Globus pallidus (tissue), 1 donor: Measurements from ENCODE around the gene MRPL37.
"Not testable (repeated sequence)": the region's sequence is repeated elsewhere in the genome, so short reads cannot be mapped to it uniquely, and the experiment has no call there.

ENCODE experiments used
- DNase-seq: peaks from one replicate; pipeline ENCODE4 v3.0.0-alpha.2; 2015; ENCODE audit warnings: low spot score

The MRPL37 gene

DNA sequence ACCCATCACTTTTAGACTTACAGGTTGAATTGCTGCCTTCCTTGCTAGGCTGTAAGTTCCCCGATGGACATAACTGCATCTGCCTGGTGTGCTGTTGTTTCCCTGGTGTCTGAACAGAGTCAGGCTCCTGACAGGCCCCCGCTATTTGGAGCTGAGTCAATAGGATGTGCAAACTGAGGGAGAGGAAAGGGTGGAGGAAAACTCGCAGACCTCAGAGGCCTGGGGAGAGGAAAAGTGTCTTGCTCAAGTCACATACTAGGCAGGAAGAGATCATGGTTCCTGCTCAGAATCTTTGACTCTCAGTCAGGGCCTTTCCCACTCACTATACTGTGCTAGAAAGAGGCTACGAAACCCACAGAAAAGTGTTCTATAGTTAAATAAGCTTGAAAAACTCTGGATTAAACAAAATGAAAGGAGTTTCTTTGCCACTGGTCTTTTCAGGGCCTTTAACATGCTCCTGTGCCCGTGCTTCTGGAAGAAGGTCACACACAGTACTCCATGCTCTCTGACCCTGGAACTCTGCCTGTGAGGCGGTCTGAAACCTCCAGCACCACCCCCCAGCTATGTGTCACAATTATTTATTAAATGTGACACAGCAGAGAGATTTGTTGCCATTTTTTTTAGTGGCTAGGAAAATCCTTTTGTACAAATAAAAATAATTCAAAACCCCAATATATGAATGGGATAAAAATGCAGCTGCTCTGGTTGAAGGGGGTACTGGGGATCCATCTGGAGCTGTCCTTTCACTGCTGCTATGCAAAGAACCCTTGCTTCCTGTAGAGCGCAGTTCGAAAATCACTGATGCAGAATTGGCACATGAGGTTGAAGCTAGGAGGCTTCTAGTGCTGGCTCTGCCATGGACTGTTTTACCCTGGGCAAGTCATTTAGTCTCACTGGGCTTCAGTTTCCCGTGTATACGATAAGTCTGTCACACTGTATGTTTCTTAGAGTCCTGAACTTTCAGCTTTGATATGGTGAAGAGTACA lies 27.1 kb upstream of the MRPL37 start:
- DNase-seq = no peak

DNA sequence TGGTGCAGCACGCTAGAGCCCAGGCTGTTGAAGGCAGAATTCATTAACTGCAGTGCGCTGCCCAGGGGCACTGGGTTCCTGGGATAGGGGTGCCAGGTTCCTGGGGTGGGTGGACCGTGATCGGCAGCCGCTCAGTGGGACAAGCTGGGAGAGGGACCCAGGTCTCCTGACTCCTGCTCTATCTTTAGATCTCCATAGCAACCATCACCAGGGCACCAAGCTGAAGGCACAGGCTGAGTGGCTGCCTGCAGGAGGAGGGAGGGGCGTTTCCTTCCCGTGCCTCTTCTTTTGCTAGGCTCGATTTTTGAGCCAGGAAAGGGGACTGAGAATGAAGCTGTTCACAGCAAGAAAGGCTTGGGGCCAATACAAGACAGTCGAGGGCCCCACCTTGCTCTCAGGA lies 26.3 kb upstream of the MRPL37 start:
- no peak for DNase-seq

DNA sequence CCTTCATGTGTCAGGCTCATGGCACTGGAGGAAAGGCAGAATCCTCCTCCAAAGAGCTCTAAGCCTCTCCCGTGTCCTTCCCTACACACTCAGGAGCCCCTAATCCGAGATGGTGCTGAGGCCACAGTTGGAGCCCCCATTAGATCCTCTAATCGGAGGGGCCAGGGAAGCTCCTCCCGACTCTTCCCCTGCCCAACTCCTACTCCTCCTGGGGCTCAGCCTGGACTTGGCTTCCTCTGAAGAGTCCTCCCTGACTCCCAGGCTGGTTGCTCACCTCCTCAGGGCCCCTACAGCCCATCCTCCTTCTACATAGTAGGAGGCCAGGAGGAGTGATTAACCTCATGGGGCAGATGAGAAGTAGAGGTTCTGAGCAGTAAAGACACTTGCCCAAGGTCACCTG lies 25.9 kb upstream of the MRPL37 start:
- DNase-seq = no peak

DNA sequence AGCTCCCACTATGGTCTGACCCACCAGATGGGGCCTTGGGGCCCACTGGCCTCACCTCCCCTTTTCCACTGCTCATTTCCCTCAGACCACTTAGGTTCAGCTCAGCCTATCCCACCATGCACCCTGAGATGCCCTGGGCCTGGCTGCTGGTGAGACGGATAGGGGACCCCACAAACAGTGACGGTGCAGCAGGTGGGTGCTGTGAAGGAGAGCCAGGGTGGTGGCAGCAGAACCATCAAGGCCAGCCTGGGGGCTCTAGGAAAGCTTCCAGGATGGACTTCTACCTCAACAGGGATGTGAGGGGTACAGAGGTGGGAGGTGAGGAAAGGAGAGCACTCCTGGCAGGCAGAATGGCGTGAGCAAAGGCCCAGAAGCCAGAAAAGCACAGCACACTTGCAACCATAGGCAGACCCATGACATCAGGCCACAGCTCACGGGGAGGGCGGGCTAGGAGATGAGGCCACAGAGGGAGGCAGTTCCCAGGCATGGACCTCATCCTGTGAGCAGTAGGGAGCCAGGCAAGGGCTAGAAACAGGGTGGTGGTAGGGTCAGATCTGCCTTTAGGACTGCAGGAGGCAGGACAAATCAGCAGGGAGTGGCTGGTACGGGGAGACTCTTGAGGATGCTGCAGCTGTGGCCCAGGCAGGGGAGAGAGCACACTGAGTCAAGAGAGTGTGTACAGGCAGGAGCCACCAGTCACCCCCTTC lies 23.2 kb upstream of the MRPL37 start:
- no peak for DNase-seq

DNA sequence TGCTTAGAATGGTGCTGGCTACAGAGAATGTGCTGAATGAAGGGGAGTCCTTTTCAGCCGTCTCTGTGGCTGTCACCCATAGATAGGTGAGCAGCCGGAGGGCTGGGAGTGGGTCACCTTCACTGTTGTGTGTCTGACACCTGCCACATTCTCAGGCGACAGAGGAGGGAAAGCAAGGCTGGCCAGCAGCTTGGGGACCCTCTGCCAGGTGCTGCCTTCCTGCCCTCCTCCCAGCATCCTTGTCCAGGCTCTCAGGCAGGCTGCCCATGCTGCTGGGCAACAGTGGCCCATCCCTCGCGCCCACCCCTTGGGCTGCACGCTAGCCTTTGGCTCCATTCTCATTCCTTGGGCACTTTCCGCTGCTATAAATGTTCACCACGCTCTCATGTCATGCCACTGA lies 22.2 kb upstream of the MRPL37 start:
- DNase-seq = no peak

DNA sequence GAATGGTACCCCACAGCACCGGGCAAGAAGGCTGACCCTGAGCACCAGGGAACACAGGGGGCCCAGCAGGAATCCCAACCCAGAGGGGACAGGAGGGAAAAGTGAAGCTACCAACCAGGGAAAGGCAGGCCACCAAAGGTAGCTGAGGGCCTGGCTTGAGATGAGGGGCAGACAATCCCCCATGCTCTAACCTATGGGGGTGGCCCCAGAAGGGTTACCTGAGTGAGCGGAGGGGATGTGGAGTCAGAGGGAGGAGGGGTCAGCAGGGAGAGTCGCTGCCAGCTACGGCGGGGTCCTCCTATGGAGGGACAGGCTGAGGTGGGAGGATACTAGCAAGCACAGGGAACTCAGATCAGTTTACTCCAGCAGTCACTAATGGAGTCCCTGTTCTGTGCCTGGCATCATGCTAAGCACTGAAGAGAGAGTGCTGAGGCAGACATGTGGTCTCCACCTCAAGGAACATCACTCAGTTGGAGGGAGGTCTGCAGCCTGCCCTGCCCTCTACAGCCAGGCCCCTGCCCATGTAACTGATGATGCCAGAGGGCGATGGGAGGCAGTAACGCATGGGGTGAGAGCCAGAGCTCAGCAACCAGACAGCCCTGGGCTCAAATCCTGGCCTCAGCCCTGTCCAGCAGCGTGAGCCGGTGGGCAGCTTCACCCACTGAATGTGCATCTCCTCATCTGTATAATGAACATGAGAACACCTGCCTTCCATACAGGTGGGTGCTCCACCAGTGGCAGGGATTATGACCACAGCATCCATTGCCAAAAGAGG lies 21.5 kb upstream of the MRPL37 start:
- no peak for DNase-seq

DNA sequence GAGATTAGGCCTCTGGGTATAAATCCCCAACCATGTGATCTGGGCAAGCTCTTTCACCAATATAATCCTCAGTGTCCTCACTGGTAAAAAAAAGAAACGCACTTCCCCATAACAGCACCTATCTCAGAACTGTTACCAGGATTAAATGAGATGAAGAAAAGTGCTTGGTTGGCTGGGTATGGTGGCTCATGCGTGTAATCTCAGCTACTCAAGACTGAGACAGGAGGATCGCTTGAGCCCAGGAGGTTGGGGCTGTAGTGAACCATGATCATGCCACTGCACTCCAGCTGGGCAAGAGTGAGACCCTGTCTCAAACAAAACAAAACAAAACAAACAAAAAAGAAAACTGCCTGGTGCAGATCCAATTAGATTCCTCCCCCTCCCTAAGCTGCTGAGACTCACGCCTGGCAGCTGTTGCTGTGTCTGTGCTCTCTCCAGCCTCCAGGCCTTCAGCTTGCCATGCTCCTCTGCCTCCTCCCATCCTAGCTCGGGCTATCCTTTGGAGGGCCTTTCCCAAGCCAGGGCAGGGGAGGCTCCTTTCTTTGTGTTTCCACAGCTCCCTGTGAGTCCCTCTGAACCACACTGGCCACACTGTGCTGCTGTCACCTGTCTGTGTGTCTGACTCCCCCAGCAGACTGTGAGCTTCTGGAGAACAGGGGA lies 19.1 kb upstream of the MRPL37 start:
- no peak for DNase-seq

DNA sequence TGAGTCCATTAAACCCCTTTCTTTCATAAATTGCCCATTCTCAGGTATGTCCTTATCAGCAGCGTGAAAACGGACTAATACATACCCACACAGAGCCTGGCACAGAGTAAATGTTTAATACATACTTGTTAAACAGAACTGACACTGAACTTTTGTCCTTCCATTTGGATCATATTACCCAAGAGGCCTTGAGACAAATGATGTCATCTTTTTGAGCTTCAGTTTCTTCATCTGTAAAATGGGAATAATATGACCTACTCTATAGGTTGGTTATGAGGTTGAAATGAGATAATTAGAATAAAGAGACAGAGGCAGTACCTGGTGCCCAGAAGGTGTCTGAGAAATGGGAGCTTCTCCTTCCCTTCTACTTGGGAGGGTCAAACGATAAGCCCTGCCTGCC lies 13.9 kb upstream of the MRPL37 start:
- no peak for DNase-seq

DNA sequence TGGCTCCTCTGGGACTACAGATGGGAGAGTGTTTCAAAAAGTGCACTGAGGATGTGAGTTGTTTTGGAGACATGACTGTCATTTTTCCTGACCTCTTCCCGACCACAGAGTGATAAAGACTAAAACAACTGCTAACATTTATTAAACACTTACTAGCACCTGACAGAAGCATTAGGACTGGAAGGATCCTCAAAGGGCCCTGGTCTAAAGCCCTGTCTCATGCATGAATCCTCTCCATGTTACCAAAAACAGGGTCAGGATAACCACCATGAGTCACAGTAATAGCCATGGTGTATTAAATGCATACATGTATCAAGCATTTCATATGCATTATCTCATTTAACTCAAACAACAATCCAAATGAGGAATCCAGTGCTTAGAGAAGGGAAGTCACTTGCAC lies 11.7 kb upstream of the MRPL37 start:
- no peak for DNase-seq

DNA sequence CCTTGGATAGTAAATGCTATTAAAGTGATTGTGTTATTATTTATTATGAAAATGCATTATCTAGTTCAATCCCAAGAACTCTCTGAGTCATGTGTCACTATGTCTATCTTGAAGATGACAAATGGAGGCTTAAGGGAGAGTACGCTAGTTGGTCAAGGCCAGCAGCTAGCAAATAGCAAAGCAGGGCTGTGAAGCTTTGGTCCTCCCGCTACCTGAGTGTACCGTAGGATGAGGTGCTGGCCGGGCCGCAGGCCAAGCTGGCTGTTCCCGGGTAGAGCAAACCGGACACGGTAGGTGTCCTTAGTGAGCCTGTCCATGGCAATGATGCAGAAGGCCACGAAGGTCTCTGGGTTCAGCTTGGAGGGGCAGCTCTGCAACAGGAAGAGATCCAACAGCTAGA lies 9.4 kb upstream of the MRPL37 start:
- no peak for DNase-seq

DNA sequence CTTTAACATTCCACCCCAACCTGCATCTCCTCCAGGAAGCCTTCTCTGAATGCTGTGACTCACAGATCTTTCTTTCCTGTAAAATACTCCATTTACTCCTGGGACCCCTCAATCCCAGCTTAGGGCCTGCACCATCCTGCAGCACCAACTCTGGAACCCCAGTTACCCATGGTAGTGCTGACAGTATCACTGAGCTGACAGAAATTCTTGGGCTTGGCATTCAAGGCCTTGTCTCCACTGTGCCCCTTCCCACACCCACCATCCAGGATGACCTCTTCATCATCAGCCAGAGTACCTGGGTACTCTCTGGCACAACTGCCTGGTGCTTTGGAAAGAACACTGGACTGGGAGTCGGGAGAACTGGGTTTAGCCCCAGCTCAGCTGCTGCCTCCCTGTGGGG lies 8.4 kb upstream of the MRPL37 start:
- DNase-seq = no peak

DNA sequence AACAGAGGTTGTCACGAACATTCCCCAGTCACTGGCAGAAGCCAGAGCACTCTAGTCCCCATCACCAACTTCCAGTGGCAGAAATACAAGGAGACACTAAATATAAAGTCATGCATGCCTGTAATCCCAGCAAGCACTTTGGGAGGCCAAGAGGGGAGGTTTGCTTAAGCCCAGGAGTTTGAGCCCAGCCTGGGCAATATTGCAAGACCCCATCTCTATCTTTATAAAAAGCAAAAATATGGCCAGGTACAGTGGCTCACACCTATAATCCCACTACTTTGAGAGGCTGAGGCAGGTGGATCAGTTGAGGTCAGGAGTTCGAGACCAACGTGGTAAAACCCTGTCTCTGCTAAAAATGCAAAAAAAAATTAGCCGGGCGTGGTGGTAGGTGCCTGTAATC lies 6.5 kb upstream of the MRPL37 start:
- no peak for DNase-seq

DNA sequence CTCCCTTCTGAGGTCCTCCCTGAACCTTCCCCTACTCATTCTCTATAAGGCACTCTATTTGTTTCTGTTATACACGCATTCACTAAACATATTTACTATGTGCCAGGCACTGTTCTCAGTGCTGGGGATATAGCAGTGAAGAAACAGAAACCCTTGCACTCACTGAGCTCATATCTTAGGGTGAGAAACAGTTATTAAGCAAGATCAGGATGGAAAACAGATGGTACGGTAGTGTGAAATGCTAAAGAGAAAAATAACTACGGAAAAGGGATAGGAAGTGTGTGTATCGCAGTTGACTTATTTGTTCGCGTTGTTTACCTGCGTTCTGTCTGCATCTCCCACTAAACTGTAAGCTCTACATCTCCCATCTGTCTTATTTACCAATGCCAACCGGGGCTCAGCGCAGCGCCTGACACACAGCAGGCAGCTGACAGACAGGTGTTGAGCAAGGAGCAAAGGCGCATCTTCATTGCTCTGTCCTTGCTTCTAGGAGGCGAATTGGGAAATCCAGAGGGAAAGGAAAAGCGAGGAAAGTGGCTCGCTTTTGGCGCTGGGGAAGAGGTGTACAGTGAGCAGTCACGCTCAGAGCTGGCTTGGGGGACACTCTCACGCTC lies 709 bp upstream of the MRPL37 start:
- DNase-seq = no peak

DNA sequence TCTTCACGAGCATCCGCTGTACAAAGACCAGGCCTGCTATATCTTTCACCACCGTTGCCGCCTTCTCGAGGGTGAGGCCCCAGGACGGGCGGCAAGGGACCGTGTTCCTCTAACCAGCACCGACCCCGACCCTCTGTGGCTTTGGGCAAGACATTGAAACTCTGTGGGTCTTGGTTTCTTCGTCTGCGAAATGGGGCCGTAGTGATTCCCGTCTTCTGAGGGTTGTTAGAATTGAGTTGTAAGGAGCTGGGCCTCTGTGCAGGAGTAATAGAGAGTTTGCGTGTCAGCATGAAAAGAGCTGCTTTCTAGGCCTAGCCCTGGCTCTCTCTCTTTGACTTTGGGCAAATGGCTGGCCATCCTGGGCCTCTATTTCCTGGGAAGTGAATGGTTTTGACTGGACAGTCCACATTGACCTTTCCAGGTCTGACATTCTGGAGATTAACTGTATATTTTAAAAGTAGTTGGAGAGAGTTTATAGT lies 591 bp downstream of the MRPL37 start:
- DNase-seq = no peak

DNA sequence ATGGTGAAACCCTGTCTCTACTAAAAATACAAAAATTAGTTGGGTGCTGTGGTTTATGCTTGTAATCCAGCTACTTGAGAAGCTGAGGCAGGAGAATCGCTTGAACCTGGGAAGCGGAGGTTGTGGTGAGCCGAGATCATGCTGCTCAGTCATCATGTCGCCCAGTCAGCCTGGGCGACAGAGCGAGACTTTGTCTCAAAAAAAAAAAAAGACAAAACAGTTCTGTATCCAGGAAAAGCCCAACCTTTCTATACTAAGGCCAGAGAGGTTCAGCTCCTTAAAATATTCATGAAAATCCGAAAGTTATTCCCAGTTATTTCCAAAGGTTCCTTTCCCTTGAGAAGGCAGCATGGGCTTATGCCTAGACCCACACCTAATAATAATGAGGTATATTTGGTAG lies 4.2 kb downstream of the MRPL37 start:
- no peak for DNase-seq

DNA sequence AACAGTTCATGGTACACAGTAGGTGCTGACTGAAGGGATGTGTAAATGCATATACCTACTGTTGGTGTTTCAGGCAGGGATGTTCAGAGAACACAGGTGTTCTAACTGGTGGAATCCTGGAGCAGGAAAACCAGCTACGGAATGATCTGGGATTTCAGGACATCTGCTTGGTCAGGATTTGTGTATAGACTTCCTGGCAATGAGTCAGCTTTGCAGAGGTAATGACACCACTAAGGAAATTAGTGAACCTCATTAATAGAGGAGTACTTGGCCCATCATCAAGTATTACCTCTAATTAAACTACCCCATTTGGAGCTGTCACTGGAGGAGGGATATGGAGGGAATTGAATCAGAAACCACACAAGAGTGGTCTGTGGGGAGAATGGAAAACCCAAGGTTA lies 7.3 kb downstream of the MRPL37 start:
- no peak for DNase-seq

DNA sequence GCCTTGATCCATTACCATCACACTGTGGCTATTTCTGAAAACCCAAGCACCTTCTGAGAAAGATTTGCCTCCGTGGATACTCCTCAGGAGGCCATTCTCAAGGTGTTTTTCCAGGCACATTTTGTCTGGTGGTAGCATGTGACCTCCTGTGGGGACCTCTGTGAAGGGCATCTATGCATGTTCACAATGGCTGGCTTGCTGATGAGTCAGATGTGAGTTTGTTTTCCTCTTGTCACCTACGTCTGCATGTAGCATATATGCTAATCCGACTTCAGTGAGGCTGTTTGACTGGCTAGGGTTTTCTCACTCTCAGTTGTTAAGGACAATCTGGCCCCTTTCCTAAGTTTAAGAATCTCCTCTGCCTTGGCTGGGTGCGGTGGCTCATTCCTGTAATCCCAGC lies 7.9 kb downstream of the MRPL37 start:
- not testable (repeated sequence) for DNase-seq

DNA sequence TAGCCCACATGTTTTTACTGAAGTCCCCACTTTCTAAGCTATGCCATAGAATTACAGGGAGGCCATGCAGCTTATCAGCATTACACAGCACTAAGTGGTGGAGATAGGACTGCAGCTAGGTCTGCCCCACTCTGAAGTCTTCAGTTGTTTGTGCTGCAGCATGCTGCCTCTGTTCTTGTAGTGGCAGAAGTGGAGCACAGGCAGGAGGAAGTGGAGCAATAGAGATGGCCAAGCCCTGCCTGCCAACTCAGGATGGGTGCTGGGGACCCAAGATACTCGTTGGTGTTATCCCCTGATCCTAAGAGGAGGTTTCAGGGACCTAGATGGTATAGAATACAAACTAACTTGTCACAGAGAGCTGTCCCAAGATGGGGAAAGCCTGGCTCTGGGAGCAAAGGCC lies 12.9 kb downstream of the MRPL37 start:
- DNase-seq = no peak

DNA sequence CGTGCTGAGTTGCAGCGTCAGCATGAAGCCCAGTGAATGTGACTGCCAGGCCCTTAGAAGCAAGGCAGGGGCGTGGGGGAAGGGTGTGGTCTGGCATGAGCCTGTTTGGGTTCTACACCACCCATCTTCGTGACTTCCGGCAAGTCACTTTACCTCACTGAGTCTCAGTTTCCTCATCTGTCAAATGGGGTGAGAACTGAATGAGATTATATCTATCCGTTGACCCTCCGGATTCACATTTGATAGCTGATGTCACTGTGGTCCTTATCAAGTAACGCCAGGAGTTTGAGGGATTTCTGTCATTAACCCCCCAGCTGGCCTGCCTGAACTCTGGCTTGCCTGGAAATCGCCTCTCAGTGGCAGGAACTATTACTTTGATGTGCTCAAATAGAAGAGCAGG lies 15.6 kb downstream of the MRPL37 start:
- DNase-seq = no peak

DNA sequence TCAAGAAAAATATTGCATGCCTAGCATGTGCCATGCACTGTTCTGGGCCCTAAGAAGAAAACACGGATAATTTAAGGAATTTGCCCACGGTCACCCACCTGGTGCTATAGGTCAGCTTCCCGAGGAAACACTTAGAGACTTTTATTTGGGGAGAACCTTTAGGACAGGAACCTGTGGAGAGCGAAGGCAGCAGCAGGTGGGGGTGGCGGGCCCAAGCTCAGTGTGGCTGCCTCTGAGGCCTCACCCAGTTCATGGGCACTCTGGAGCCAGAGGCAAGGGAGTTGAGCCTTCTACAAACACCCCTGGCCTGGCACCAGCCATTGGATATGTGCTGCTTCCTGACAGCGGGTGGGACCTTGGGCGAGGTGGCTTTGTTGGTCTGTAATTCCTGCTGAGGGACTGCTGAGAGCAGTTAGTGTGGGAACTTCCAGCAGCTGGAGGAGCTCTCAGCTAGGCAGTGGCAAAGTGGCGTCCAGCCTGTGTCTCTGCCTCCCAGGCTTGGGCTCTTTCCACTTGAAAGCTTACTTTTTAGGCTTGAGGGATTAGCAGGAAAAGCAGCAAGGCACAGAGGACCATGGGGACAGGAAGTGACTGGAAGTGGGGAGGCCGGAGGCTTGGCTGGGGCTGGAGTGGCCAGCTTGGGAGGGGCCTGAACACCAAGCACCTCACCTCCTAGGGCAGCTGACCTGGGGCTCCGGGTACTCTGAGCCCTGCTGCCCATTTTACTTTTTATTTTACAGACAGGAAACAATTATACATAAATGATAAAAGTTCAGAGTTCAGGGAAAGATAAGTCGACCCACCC lies 19.1 kb downstream of the MRPL37 start:
- DNase-seq = no peak

DNA sequence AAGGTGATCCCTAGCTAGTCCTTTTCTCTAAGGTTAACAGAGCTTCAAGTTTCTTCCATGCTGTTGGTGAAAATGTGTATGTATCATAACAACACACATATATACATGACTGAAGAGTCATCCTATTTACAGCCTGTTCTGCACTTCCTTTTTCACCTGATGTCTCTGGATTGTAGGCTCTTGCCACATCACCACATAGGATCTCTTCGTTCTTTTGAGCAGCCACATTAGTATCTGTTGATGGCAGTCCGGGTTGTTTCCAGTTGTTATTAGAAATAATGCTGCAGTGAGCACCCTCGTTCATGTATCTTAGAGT lies 19.7 kb downstream of the MRPL37 start:
- no peak for DNase-seq
